Thyroid gland (tissue), 4 donors: Measurements from ENCODE around the gene TRIP12.

Source experiments
- POLR2A ChIP-seq, 2 donors: fragments of 450-650 bp; IDR thresholded peaks; one replicate each; pipeline ENCODE4 v1.6.1; 2017; ENCODE audit warnings: antibody characterized with exemption in 2 of 2, mild to moderate bottlenecking in 2 of 2, moderate library complexity in 1 of 2
- TF ChIP-seq, protein P1 (sequence below), 6 experiments: fragments of 200-600 bp in 3 of 6; fragments of 450-650 bp in 3 of 6; sonication (generic) in 3 of 6; IDR thresholded peaks; one replicate each; pipeline ENCODE4 v1.5.1; 2016 to 2019; ENCODE audit warnings: antibody characterized with exemption in 6 of 6, mild to moderate bottlenecking in 2 of 6, inconsistent platforms in 1 of 6, moderate library complexity in 1 of 6

DNA sequence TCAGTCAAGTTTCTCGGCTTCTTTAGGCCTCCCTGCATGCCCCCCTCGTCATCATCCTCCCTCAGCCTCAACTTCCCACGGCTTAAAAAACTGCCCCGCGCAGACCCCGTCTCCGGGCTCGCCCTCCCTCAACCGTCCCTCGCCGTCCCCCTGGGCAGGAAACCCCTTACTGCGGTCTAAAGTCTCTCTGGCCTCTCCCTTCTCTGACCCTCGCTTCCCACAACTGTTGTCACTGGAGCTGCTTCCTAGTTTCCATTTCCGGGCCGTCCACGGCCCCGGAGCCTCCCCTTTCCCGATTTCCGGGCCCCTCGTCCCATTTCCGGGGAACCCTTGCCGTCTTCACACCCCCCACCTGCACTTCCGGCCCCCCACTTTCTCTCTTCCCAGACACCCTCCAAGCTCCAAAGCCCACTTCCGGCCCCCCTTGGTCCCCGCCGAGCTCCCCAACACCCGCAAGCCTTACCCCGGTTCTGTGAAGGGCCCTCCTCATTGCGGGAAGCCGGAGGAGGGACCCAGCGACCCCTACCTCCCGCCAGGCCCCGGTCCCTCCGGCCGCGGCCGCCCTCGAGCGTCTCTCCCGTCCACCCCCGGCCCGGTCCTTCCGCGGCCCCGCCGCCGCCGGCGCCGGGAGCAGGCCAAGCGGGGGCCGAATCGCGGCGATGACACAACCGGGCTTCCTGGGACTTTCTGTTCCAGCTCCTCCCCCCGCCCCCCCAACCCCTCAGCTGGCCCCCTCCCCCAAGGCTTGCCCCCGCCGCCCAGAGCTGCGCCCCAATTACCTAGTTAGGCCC, 513 bp downstream of the TRIP12 start:
- TF ChIP-seq, protein P1, sequence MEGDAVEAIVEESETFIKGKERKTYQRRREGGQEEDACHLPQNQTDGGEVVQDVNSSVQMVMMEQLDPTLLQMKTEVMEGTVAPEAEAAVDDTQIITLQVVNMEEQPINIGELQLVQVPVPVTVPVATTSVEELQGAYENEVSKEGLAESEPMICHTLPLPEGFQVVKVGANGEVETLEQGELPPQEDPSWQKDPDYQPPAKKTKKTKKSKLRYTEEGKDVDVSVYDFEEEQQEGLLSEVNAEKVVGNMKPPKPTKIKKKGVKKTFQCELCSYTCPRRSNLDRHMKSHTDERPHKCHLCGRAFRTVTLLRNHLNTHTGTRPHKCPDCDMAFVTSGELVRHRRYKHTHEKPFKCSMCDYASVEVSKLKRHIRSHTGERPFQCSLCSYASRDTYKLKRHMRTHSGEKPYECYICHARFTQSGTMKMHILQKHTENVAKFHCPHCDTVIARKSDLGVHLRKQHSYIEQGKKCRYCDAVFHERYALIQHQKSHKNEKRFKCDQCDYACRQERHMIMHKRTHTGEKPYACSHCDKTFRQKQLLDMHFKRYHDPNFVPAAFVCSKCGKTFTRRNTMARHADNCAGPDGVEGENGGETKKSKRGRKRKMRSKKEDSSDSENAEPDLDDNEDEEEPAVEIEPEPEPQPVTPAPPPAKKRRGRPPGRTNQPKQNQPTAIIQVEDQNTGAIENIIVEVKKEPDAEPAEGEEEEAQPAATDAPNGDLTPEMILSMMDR (IDR thresholded peaks at IDR 0.05), result no peak
- TF ChIP-seq POLR2A (IDR thresholded peaks at IDR 0.05), result no peak
